HFFc6 (cell line): ENCODE data around the gene PDILT. TPM values are rescaled to one million over a fixed set of nuclear protein-coding genes. Genes with fewer than 3 reads are reported as not detected.
"Not testable (repeated sequence)": the region's sequence is repeated elsewhere in the genome, so short reads cannot be mapped to it uniquely, and the experiment has no call there.

Source experiments
- DNase-seq: peaks from one replicate; pipeline ENCODE4 v3.0.0-alpha.2; 2018
- H3K27ac Mint-ChIP-seq: 2 replicates; pipeline ENCODE4 v1.8.0; 2020; ENCODE audit warnings: mild to moderate bottlenecking, mixed read lengths
- H3K27me3 Mint-ChIP-seq: 2 replicates; pipeline ENCODE4 v1.8.0; 2021; ENCODE audit warnings: mild to moderate bottlenecking, moderate library complexity, mixed read lengths; ENCODE audit not compliant: insufficient read depth
- H3K36me3 Mint-ChIP-seq: 2 replicates; pipeline ENCODE4 v1.8.0; 2021; ENCODE audit warnings: low read depth, mixed read lengths
- H3K4me1 Mint-ChIP-seq: 2 replicates; pipeline ENCODE4 v1.8.0; 2020; ENCODE audit warnings: low read depth, mixed read lengths
- H3K4me3 Mint-ChIP-seq: 2 replicates; pipeline ENCODE4 v1.8.0; 2020; ENCODE audit warnings: mild to moderate bottlenecking, moderate library complexity, mixed read lengths
- H3K9me3 Mint-ChIP-seq: 2 replicates; pipeline ENCODE4 v1.8.0; 2020; ENCODE audit warnings: mild to moderate bottlenecking, mixed read lengths
- total RNA-seq, 6 experiments: library from RNA; stranded (reverse); fragmentation: NEBNext Ultra II Directional; extraction: Animal tissue kit (Norgen Biotek cat#: 25700); gene quantifications; 2 replicates in 1 of 6; 3 replicates in 5 of 6; pipeline ENCODE4 v1.2.3, GENCODE V29; 2021
- TF ChIP-seq, protein P1 (sequence below): fragments of 200-600 bp; sonication (generic); IDR thresholded peaks from 2 replicates; pipeline ENCODE4 v1.5.0; 2021; ENCODE audit warnings: antibody characterized with exemption, mild to moderate bottlenecking

PDILT gene
- total RNA-seq, 6 experiments from 2014 or later = not detected

- Mint-ChIP-seq H3K9me3 (peaks cover 38% of the 10 kb centered on the region), H3K36me3 (no peaks in the 10 kb centered on the region), H3K27me3 (no peaks in the 10 kb centered on the region), H3K4me1 (no peaks in the 10 kb centered on the region), H3K27ac (no peak overlapping the region), H3K4me3 (no peak overlapping the region)
- TF ChIP-seq, protein P1, sequence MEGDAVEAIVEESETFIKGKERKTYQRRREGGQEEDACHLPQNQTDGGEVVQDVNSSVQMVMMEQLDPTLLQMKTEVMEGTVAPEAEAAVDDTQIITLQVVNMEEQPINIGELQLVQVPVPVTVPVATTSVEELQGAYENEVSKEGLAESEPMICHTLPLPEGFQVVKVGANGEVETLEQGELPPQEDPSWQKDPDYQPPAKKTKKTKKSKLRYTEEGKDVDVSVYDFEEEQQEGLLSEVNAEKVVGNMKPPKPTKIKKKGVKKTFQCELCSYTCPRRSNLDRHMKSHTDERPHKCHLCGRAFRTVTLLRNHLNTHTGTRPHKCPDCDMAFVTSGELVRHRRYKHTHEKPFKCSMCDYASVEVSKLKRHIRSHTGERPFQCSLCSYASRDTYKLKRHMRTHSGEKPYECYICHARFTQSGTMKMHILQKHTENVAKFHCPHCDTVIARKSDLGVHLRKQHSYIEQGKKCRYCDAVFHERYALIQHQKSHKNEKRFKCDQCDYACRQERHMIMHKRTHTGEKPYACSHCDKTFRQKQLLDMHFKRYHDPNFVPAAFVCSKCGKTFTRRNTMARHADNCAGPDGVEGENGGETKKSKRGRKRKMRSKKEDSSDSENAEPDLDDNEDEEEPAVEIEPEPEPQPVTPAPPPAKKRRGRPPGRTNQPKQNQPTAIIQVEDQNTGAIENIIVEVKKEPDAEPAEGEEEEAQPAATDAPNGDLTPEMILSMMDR = no peak
- no peak for DNase-seq
These were observed 86.5 kb downstream of the PDILT start for GRCh38 chr16:20318006-20318405.

DNA sequence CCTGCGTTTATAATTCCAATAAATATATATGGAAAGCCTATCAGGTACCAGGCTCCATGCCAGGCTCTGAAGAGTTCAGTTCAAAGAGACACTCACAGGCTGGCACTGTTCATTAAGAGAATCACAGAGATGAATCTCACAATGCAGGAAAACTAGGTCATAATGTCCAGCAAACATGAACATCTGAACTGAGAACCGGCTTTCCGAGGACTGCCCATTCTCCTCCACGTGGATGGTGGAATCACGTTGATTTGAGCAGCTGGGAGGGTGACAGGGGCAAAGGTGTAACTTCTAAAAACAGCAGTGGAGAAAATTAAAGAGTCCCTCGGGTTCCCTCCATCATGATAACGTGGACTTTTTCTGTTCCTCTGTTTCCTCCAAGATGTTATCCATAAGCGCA lies 87.4 kb downstream of the PDILT start:
- Mint-ChIP-seq H3K9me3 (peaks cover 36% of the 10 kb centered on the region), H3K27me3 (no peaks in the 10 kb centered on the region), H3K36me3 (no peaks in the 10 kb centered on the region), H3K4me3 (no peak overlapping the region), H3K27ac (no peak overlapping the region), H3K4me1 (no peaks in the 10 kb centered on the region)
- DNase-seq = no peak
- TF ChIP-seq, protein P1 = no peak

- H3K36me3 Mint-ChIP-seq = no peaks in the 10 kb centered on the region
- H3K27me3 Mint-ChIP-seq = no peaks in the 10 kb centered on the region
- TF ChIP-seq, protein P1 = no peak
- H3K9me3 Mint-ChIP-seq = peaks cover 39% of the 10 kb centered on the region
- H3K27ac Mint-ChIP-seq = no peak overlapping the region
- no peaks in the 10 kb centered on the region for H3K4me1 Mint-ChIP-seq
- H3K4me3 Mint-ChIP-seq = no peak overlapping the region
- DNase-seq = no peak
These were observed 87.8 kb downstream of the PDILT start for GRCh38 chr16:20316715-20317114.

GRCh38 chr16:20315764-20316163 lies 88.8 kb downstream of the PDILT start:
- no peak overlapping the region for H3K4me3 Mint-ChIP-seq
- TF ChIP-seq, protein P1 = no peak
- H3K36me3 Mint-ChIP-seq = no peaks in the 10 kb centered on the region
- H3K27me3 Mint-ChIP-seq = no peaks in the 10 kb centered on the region
- no peak for DNase-seq
- H3K27ac Mint-ChIP-seq = no peak overlapping the region
- H3K9me3 Mint-ChIP-seq = peaks cover 36% of the 10 kb centered on the region
- no peaks in the 10 kb centered on the region for H3K4me1 Mint-ChIP-seq

DNA sequence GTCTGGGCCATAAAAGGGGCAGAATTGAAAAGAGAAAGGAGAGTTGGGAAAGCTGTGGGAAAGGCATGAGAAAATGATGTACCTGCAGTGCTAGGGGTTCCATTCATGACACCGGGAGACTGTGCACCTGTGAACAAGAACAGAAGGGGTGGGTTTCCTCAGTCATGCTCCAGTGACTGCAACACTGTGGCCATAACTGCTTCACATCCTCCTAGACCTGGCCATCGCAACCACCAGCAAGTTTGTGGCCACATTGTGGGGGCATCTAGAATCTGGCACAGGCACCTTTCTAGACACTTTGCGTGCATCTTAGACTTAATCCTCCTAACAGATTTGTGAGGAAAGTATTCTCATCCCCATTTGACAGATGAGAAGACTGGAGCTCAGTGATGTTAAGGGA lies 90.0 kb downstream of the PDILT start:
- Mint-ChIP-seq H3K27ac (no peak overlapping the region), H3K4me3 (no peak overlapping the region), H3K9me3 (peaks cover 45% of the 10 kb centered on the region), H3K36me3 (no peaks in the 10 kb centered on the region), H3K27me3 (no peaks in the 10 kb centered on the region), H3K4me1 (no peaks in the 10 kb centered on the region)
- TF ChIP-seq, protein P1 = no peak
- no peak for DNase-seq

- Mint-ChIP-seq H3K4me3 (no peak overlapping the region), H3K27ac (no peak overlapping the region), H3K27me3 (no peaks in the 10 kb centered on the region)
These were observed 90.8 kb downstream of the PDILT start for GRCh38 chr16:20313741-20314140.

DNA sequence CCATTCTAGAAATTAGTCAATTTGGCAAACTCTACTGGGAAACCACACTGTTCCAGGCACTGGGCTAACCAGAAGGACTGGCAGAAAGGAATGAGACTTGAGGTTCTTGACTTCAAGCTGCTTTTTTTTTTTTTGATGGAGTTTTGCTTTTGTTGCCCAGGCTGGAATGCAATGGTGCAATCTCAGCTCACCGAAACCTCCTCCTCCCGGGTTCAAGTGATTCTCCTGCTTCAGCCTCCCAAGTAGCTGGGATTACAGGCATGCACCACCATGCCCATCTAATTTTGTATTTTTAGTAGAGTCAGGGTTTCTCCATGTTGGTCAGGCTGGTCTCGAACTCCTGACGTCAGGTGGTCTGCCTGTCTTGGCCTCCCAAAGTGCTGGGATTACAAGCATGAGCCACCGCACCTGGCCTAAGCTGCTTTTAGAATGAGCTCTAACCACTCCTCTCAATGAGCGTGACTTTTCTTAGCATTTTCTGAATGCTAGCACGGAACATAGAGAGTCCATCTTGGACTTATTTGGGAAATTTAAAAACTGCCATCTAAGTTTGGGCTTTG lies 91.9 kb downstream of the PDILT start:
- not testable (repeated sequence) for H3K27me3 Mint-ChIP-seq, H3K27ac Mint-ChIP-seq, H3K4me1 Mint-ChIP-seq, H3K36me3 Mint-ChIP-seq, DNase-seq, H3K4me3 Mint-ChIP-seq
- H3K9me3 Mint-ChIP-seq = peaks cover 46% of the 10 kb centered on the region

More at GRCh38 chr16:20313741-20314140, 90.8 kb downstream of the PDILT start:
- Mint-ChIP-seq H3K4me1 (no peaks in the 10 kb centered on the region), H3K36me3 (no peaks in the 10 kb centered on the region), H3K9me3 (peaks cover 40% of the 10 kb centered on the region)
- TF ChIP-seq, protein P1 = no peak
- no peak for DNase-seq
